SK-N-MC (cell line): ENCODE measurements around the gene SERPINA5.

ENCODE experiments used
- EZH2 ChIP-seq: fragments of 200-600 bp; sonication (generic); IDR thresholded peaks from one replicate; pipeline ENCODE4 v1.6.1; 2017; ENCODE audit warnings: antibody characterized with exemption
- FOXP2 ChIP-seq: optimal IDR thresholded peaks from 2 replicates; pipeline ENCODE3; 2011; ENCODE audit warnings: mild to moderate bottlenecking, moderate library complexity; ENCODE audit not compliant: insufficient read depth; ENCODE audit errors: extremely low read length, control extremely low read depth
- POLR2AphosphoS5 ChIP-seq: IDR thresholded peaks from 2 replicates; pipeline ENCODE4 v1.6.1; 2012; ENCODE audit warnings: mild to moderate bottlenecking, low read depth, low read length, borderline replicate concordance

GRCh38 chr14:94570002-94570400, 11.2 kb upstream of the SERPINA5 start:
- TF ChIP-seq POLR2AphosphoS5, result no peak
- TF ChIP-seq EZH2, result no peak
- no peak for TF ChIP-seq FOXP2
